Measurements from ENCODE around the gene TMED10.

DNA sequence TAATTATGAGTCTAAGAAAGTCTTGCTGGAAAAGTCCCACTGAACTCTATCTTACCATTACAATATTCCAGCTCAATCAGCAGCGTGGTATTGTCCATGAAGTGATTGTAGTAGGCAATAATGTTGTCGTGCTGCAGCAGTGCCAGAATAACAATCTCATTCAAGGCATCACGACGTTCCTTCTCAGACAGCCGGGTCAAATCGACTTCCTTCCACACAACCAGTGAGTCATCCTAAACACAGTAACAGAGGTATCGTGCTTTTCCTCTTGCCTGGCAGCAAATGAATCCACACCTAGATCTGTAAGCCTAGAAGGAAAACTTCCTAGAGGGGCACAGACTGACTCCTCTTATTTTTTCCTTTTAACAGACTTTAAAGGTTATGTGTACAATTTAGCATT, 52.4 kb downstream of the TMED10 start:
- TF ChIP-seq EP300 (IDR thresholded peaks at IDR 0.05; ENCODE audit: borderline replicate concordance in 1 of 2, low read depth in 1 of 2, low read length in 1 of 2): no peak
- no peak for TF ChIP-seq RAD21 (IDR thresholded peaks at IDR 0.05; ENCODE audit: low read length)
- TF ChIP-seq CHD2 (IDR thresholded peaks at IDR 0.05; ENCODE audit: low read length, partially characterized antibody): no peak
- no peak for TF ChIP-seq YY1 (IDR thresholded peaks at IDR 0.05; ENCODE audit: low read depth)
